Endothelial cell of umbilical vein (primary cell): ENCODE measurements around the gene ARSB. TPM values are rescaled to one million over a fixed set of nuclear protein-coding genes. Genes with fewer than 3 reads are reported as not detected.

ENCODE experiments used
- BruUV-seq: library from RNA; stranded (reverse); fragments of 400-500 nt; replicated peaks from 2 replicates; lab custom pipeline; 2021; lab: Mats Ljungman, UMichigan
- CTCF ChIA-PET: fragments of 300-600, 350-600 bp; sonication (Branson Sonifier 250); formaldehyde crosslinking; loops from one replicate; lab custom pipeline; 2021; ENCODE audit warnings: antibody characterized with exemption, inconsistent platforms; lab: Charles Lee
- POLR2A ChIA-PET: fragments of 300-600, 350-600 bp; sonication (Branson Sonifier 250); formaldehyde crosslinking; loops from one replicate; lab custom pipeline; 2021; ENCODE audit warnings: antibody characterized with exemption, inconsistent platforms; lab: Charles Lee
- DNase-seq: peaks from one replicate; pipeline ENCODE4 v3.0.0-alpha.2; 2011; ENCODE audit warnings: low read depth, low spot score
- FAIRE-seq: peaks from 2 replicates; lab custom pipeline; 2011; peaks lifted over from hg19 to GRCh38; lab: Jason Lieb, UNC
- H2AFZ ChIP-seq: 2 replicates; pipeline ENCODE4 v1.6.0; 2012; ENCODE audit warnings: low read depth, low read length, control low read depth, inconsistent platforms
- H3K27ac ChIP-seq: 2 replicates; pipeline ENCODE4 v1.5.1; 2011; ENCODE audit warnings: low read depth, mild to moderate bottlenecking, control low read depth, low read length, moderate library complexity; ENCODE audit not compliant: insufficient read depth
- H3K27me3 ChIP-seq, 2 experiments: 2 replicates each; pipeline versions ENCODE4 v1.6.0 to v1.6.1; 2011; ENCODE audit warnings: low read length in 2 of 2, mixed read lengths in 1 of 2; ENCODE audit not compliant: control insufficient read depth in 2 of 2, insufficient read depth in 2 of 2
- H3K36me3 ChIP-seq, 2 experiments: 2 replicates in 1 of 2; 3 replicates in 1 of 2; pipeline ENCODE4 v1.5.1; 2011; ENCODE audit warnings: low read length in 2 of 2, mild to moderate bottlenecking in 1 of 2, moderate library complexity in 1 of 2; ENCODE audit not compliant: control insufficient read depth in 2 of 2, insufficient read depth in 2 of 2; ENCODE audit errors: extremely low read depth in 1 of 2
- H3K4me1 ChIP-seq: 3 replicates; pipeline ENCODE4 v1.5.1; 2011; ENCODE audit warnings: mild to moderate bottlenecking, low read length; ENCODE audit not compliant: control insufficient read depth, insufficient read depth; ENCODE audit errors: extremely low read depth
- H3K4me2 ChIP-seq: 2 replicates; pipeline ENCODE4 v1.6.1; 2011; ENCODE audit warnings: low read length, control low read depth, mixed read lengths; ENCODE audit not compliant: insufficient read depth
- H3K4me3 ChIP-seq, 3 experiments: fragments of 200-600 bp in 1 of 3; sonication (generic), shearing (Covaris generic) in 1 of 3; replicated peaks in 1 of 3; 2 replicates each; pipeline ENCODE4 v1.5.1; 2011 to 2016; ENCODE audit warnings: control low read depth in 3 of 3, low read length in 3 of 3, mild to moderate bottlenecking in 2 of 3, inconsistent platforms in 1 of 3, low read depth in 1 of 3, moderate library complexity in 1 of 3; ENCODE audit not compliant: insufficient read depth in 1 of 3
- H3K79me2 ChIP-seq: 2 replicates; pipeline ENCODE4 v1.6.0; 2012; ENCODE audit warnings: low read length, inconsistent platforms; ENCODE audit not compliant: control insufficient read depth, insufficient read depth
- H3K9ac ChIP-seq: replicated peaks from 2 replicates; pipeline ENCODE3; 2011; ENCODE audit warnings: low read length, control low read depth; ENCODE audit not compliant: insufficient read depth; ENCODE audit errors: extremely low read depth
- H3K9me1 ChIP-seq: replicated peaks from 3 replicates; pipeline ENCODE4 v1.6.0; 2011; ENCODE audit warnings: mild to moderate bottlenecking, low read length; ENCODE audit not compliant: control insufficient read depth, insufficient read depth; ENCODE audit errors: extremely low read depth
- H3K9me3 ChIP-seq: replicated peaks from 2 replicates; pipeline ENCODE4 v1.5.1; 2012; ENCODE audit warnings: low read length, inconsistent platforms; ENCODE audit not compliant: control insufficient read depth, insufficient read depth
- H4K20me1 ChIP-seq: replicated peaks from 2 replicates; pipeline ENCODE3; 2011; ENCODE audit warnings: mild to moderate bottlenecking, low read length; ENCODE audit not compliant: control insufficient read depth, insufficient read depth; ENCODE audit errors: extremely low read depth
- EZH2 ChIP-seq: IDR thresholded peaks from 2 replicates; pipeline ENCODE4 v1.6.1; 2012; ENCODE audit warnings: borderline replicate concordance, low read depth, mild to moderate bottlenecking, moderate library complexity, low read length, inconsistent platforms; ENCODE audit not compliant: severe bottlenecking
- FOS ChIP-seq: IDR thresholded peaks from 2 replicates; pipeline ENCODE4 v1.6.1; 2011; ENCODE audit warnings: mild to moderate bottlenecking, low read length, moderate library complexity, borderline replicate concordance; ENCODE audit not compliant: insufficient read depth
- GATA2 ChIP-seq: IDR thresholded peaks from 2 replicates; pipeline ENCODE4 v1.7.0; 2011; ENCODE audit warnings: low read depth, mild to moderate bottlenecking, moderate library complexity, mixed read lengths, low read length; ENCODE audit not compliant: insufficient read length, insufficient read depth
- JUN ChIP-seq: IDR thresholded peaks from 2 replicates; pipeline ENCODE4 v1.6.1; 2011; ENCODE audit warnings: borderline replicate concordance, low read depth; ENCODE audit not compliant: insufficient read length, insufficient read depth
- MAX ChIP-seq: IDR thresholded peaks from 2 replicates; pipeline ENCODE4 v1.6.1; 2011; ENCODE audit not compliant: insufficient read depth, insufficient read length
- MYC ChIP-seq: IDR thresholded peaks from one replicate; pipeline ENCODE4 v1.6.1; 2011; ENCODE audit warnings: mild to moderate bottlenecking, low read depth, low read length
- POLR2A ChIP-seq: IDR thresholded peaks from 2 replicates; pipeline ENCODE4 v1.6.1; 2012; ENCODE audit warnings: low read depth, mild to moderate bottlenecking, control low read depth, low read length
- POLR2AphosphoS5 ChIP-seq: IDR thresholded peaks from 2 replicates; pipeline ENCODE4 v1.6.1; 2012; ENCODE audit warnings: low read depth, mild to moderate bottlenecking, control low read depth, low read length, moderate library complexity; ENCODE audit not compliant: insufficient read depth
- dilution Hi-C: fragments of 300-500 bp; cut with MboI; formaldehyde crosslinking; loops from one replicate; pipeline ENCODE4 v1.15.0; 2019; ENCODE audit warnings: low sequenced_read_pairs; ENCODE audit not compliant: extremely low pct_ligation_motif_present
- intact Hi-C: fragments of 100-400 bp; cut with micrococcal nuclease; formaldehyde crosslinking; loops from one replicate; pipeline ENCODE4 v1.10.0; 2022
- polyA plus RNA-seq, 4 experiments: library from polyadenylated mRNA; depleted of rRNA in 3 of 4; stranded (reverse) in 3 of 4; unstranded in 1 of 4; fragments of >200 nt; gene quantifications; 2 replicates each; pipeline versions ENCODE4 v1.2.1 to v1.2.3, GENCODE V29; 2011 to 2012; ENCODE audit warnings: missing spikeins in 1 of 4
- total RNA-seq: library from RNA; stranded (reverse); gene quantifications from 2 replicates; pipeline ENCODE4 v1.2.3, GENCODE V29; 2021
- TF ChIP-seq, protein P1 (sequence below), 2 donors: IDR thresholded peaks; 1 replicate in 1 of 2; 2 replicates in 1 of 2; pipeline ENCODE4 v1.5.1; 2011; ENCODE audit warnings: low read length in 2 of 2, mild to moderate bottlenecking in 2 of 2, moderate library complexity in 2 of 2, control low read depth in 1 of 2, inconsistent platforms in 1 of 2, low read depth in 1 of 2; ENCODE audit not compliant: insufficient read depth in 1 of 2; ENCODE audit errors: extremely low read depth in 1 of 2

ARSB gene
- total and polyA plus RNA-seq, 2 donors (not counting 3 experiments of a cell fraction or from before 2014, with no cell fraction given), result 17.2 to 25.8 TPM

DNA sequence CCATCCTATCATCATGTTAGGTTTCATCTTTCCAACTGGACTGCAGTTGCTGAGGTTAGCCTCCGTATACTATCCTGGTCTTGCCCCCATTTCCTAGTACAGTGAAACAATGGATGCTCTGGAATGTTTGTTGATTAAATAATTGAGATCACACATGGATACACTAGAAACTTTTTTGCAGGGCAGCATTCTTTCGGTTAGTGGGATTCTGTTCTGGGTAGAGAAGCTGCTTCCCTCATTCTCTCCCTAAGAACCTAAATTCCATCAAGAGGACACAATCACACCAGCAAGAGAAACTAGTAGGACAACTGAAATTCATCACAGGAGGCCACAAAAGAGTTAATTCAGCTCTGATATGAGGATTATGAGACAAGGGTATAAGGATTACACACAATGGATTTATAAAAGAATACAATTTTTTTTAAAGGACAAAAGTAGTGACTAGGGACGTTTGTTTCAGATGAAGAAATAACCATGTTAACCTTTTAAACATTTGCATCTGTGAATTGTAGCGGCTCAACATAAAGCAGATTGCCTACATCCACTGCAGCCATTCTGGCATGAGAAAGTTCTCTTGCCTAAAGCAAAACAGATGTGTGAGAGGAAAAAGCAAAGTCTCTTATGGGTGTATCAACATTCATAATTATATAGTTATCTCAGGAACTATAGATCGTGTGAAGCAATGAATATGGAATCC, 173.8 kb downstream of the ARSB start:
- no TSS peak for BruUV-seq
- H3K4me1 ChIP-seq, result peaks cover 12% of the 10 kb centered on the region
- POLR2A ChIA-PET, result no interaction called here
- FAIRE-seq (peak; percentile 46), DNase-seq (peak; percentile 14)
- CTCF ChIA-PET, result no interaction called here
- H3K9ac ChIP-seq, result no peak overlapping the region
- no peak for TF ChIP-seq POLR2AphosphoS5
- no peak for TF ChIP-seq MYC
- TF ChIP-seq EZH2, result no peak
- no peak for TF ChIP-seq GATA2
- no peak for TF ChIP-seq FOS
- TF ChIP-seq, protein P1, sequence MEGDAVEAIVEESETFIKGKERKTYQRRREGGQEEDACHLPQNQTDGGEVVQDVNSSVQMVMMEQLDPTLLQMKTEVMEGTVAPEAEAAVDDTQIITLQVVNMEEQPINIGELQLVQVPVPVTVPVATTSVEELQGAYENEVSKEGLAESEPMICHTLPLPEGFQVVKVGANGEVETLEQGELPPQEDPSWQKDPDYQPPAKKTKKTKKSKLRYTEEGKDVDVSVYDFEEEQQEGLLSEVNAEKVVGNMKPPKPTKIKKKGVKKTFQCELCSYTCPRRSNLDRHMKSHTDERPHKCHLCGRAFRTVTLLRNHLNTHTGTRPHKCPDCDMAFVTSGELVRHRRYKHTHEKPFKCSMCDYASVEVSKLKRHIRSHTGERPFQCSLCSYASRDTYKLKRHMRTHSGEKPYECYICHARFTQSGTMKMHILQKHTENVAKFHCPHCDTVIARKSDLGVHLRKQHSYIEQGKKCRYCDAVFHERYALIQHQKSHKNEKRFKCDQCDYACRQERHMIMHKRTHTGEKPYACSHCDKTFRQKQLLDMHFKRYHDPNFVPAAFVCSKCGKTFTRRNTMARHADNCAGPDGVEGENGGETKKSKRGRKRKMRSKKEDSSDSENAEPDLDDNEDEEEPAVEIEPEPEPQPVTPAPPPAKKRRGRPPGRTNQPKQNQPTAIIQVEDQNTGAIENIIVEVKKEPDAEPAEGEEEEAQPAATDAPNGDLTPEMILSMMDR (IDR thresholded peaks at IDR 0.05; ENCODE audit: extremely low read depth in 1 of 2, insufficient read depth in 1 of 2, low read depth in 1 of 2, low read length in 2 of 2), result no peak
- TF ChIP-seq POLR2A, result no peak
- TF ChIP-seq JUN, result no peak
- no peak for TF ChIP-seq MAX
- H2AFZ ChIP-seq, result no peak overlapping the region
- no peak overlapping the region for H3K4me3 ChIP-seq
- dilution Hi-C loops, result no loop called here
- no peaks in the 10 kb centered on the region for H3K9me3 ChIP-seq
- H3K9me1 ChIP-seq, result no peaks in the 10 kb centered on the region
- no peak overlapping the region for H3K27ac ChIP-seq
- no peaks in the 10 kb centered on the region for H3K36me3 ChIP-seq
- H4K20me1 ChIP-seq, result no peaks in the 10 kb centered on the region
- no peaks in the 10 kb centered on the region for H3K79me2 ChIP-seq
- H3K27me3 ChIP-seq, result no peaks in the 10 kb centered on the region
- H3K4me2 ChIP-seq, result no peak overlapping the region
- intact Hi-C loops, result no loop called here
